ENCODE data around the gene ARL2. TPM values are rescaled to one million over a fixed set of nuclear protein-coding genes. Genes with fewer than 3 reads are reported as not detected.

ARL2 gene
- total RNA-seq, 1 donor from 2014 or later: 76.1 TPM

DNA sequence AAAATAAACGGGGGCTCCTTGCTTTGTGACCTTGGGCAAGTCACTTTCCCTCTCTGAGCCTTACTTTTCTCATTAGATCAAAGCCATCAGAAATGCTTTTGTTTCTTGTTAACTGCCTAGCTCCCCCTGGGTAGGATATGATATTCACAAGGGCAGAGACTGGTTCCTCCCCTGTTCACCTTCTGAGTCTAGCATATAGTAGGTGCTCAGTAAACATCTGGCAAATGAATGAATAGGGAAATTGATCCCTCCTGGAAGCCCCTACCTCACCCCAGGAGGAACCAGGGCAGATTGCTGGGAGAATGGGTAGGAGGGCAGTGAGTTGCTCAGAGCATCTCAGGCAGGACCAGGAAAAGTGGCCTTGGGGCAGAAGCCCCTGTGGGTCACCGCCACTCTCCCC lies 20.5 kb downstream of the ARL2 start:
- no peak for DNase-seq (ENCODE audit: low read depth)
- Histone ChIP-seq H3K27me3 (ENCODE audit: control insufficient read depth, insufficient read depth, low read length) (no peaks in the 10 kb centered on the region), H3K36me3 (ENCODE audit: control insufficient read depth, insufficient read depth, low read length) (peaks cover 18% of the 10 kb centered on the region), H3K4me3 (ENCODE audit: low read depth, low read length) (no peak overlapping the region)
- no peak for FAIRE-seq
- TF ChIP-seq, protein P1, sequence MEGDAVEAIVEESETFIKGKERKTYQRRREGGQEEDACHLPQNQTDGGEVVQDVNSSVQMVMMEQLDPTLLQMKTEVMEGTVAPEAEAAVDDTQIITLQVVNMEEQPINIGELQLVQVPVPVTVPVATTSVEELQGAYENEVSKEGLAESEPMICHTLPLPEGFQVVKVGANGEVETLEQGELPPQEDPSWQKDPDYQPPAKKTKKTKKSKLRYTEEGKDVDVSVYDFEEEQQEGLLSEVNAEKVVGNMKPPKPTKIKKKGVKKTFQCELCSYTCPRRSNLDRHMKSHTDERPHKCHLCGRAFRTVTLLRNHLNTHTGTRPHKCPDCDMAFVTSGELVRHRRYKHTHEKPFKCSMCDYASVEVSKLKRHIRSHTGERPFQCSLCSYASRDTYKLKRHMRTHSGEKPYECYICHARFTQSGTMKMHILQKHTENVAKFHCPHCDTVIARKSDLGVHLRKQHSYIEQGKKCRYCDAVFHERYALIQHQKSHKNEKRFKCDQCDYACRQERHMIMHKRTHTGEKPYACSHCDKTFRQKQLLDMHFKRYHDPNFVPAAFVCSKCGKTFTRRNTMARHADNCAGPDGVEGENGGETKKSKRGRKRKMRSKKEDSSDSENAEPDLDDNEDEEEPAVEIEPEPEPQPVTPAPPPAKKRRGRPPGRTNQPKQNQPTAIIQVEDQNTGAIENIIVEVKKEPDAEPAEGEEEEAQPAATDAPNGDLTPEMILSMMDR (IDR thresholded peaks at IDR 0.05; ENCODE audit: insufficient read depth, low read length, severe bottlenecking): no peak

GRCh38 chr11:65035579-65035978 lies 21.6 kb downstream of the ARL2 start:
- DNase-seq (ENCODE audit: low read depth) (no peak), FAIRE-seq (no peak)
- TF ChIP-seq, protein P1 (IDR thresholded peaks at IDR 0.05; ENCODE audit: insufficient read depth, low read length, severe bottlenecking): no peak
- H3K36me3 ChIP-seq (ENCODE audit: control insufficient read depth, insufficient read depth, low read length): peaks cover 20% of the 10 kb centered on the region
- no peaks in the 10 kb centered on the region for H3K27me3 ChIP-seq (ENCODE audit: control insufficient read depth, insufficient read depth, low read length)
- no peak overlapping the region for H3K4me3 ChIP-seq (ENCODE audit: low read depth, low read length)

GRCh38 chr11:65036931-65037330 lies 23.0 kb downstream of the ARL2 start:
- no peak for FAIRE-seq
- Histone ChIP-seq H3K4me3 (ENCODE audit: low read depth, low read length) (no peak overlapping the region), H3K27me3 (ENCODE audit: control insufficient read depth, insufficient read depth, low read length) (no peaks in the 10 kb centered on the region), H3K36me3 (ENCODE audit: control insufficient read depth, insufficient read depth, low read length) (peaks cover 20% of the 10 kb centered on the region)
- TF ChIP-seq, protein P1 (IDR thresholded peaks at IDR 0.05; ENCODE audit: insufficient read depth, low read length, severe bottlenecking): no peak
- no peak for DNase-seq (ENCODE audit: low read depth)

GRCh38 chr11:65040520-65040846 lies 26.5 kb downstream of the ARL2 start:
- DNase-seq (ENCODE audit: low read depth) (no peak), FAIRE-seq (no peak)
- Histone ChIP-seq H3K4me3 (ENCODE audit: low read depth, low read length) (peak overlapping the region; percentile 71), H3K36me3 (ENCODE audit: control insufficient read depth, insufficient read depth, low read length) (peaks cover 11% of the 10 kb centered on the region), H3K27me3 (ENCODE audit: control insufficient read depth, insufficient read depth, low read length) (no peaks in the 10 kb centered on the region)
- TF ChIP-seq, protein P1 (IDR thresholded peaks at IDR 0.05; ENCODE audit: insufficient read depth, low read length, severe bottlenecking): no peak

DNA sequence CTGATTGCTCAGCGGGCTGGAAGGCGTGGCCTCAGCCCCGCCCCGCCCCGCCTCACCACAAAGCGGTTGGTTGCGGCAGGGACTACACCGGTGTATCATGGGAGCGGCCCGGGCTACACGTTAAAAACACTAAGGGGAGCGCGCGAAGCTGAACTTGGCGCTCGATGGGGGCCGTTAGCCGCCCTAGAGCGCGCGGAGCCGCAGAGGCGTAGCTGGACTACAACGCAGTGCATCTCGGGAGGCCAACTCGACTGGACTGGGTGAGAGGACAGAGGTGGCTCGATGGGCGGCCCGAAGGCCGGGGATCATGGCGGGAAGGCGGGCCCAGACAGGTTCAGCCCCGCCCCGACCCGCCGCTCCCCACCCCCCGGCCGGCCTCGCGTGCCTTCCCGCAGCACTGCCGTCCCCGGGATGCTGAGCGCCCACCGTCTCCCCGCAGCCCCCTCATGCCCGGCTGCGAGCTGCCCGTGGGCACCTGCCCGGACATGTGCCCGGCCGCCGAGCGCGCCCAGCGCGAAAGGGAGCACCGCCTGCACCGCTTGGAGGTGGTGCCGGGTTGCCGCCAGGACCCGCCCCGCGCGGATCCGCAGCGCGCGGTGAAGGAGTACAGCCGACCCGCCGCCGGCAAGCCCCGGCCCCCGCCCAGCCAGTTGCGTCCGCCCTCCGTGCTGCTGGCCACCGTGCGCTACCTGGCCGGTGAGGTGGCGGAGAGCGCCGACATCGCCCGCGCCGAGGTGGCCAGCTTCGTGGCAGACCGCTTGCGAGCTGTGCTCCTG lies 27.1 kb downstream of the ARL2 start, which contains the start of gene SAC3D1:
TSS of gene SAC3D1 (plus strand) at position 364 of the 776 bp plus-strand sequence. CDS start at position 447, 83 bp downstream.
- H3K27me3 ChIP-seq (ENCODE audit: control insufficient read depth, insufficient read depth, low read length): no peaks in the 10 kb centered on the region
- peak within 1 kb of the TSS; percentile 71 for H3K4me3 ChIP-seq (ENCODE audit: low read depth, low read length)
- DNase-seq (ENCODE audit: low read depth) (peak; percentile 85), FAIRE-seq (no peak)
- H3K36me3 ChIP-seq (ENCODE audit: control insufficient read depth, insufficient read depth, low read length): peaks cover 9% of the 10 kb centered on the region
- TF ChIP-seq, protein P1 (IDR thresholded peaks at IDR 0.05; ENCODE audit: insufficient read depth, low read length, severe bottlenecking): no peak

- H3K4me3 ChIP-seq (ENCODE audit: low read depth, low read length): no peak overlapping the region
- no peaks in the 10 kb centered on the region for H3K27me3 ChIP-seq (ENCODE audit: control insufficient read depth, insufficient read depth, low read length)
- peaks cover 4% of the 10 kb centered on the region for H3K36me3 ChIP-seq (ENCODE audit: control insufficient read depth, insufficient read depth, low read length)
- DNase-seq (ENCODE audit: low read depth) (no peak), FAIRE-seq (no peak)
- TF ChIP-seq, protein P1 (IDR thresholded peaks at IDR 0.05; ENCODE audit: insufficient read depth, low read length, severe bottlenecking): no peak
These were observed 28.9 kb downstream of the ARL2 start for GRCh38 chr11:65042891-65043290.

All from bronchial epithelial cell (primary cell).